ENCODE data around the gene CNKSR2. TPM values are rescaled to one million over a fixed set of nuclear protein-coding genes. Genes with fewer than 3 reads are reported as not detected.

CNKSR2 gene
- total RNA-seq, 1 experiment from 2014 or later = 52.9 TPM

- no peaks in the 10 kb centered on the region for H3K79me2 ChIP-seq (ENCODE audit: insufficient read depth, low read length)
- no peak overlapping the region for H4K91ac ChIP-seq (ENCODE audit: insufficient read length, low read depth, low read length)
- H3K9ac ChIP-seq (ENCODE audit: extremely low read depth, insufficient read length, low read length) = no peak overlapping the region
- H3K27me3 ChIP-seq (ENCODE audit: insufficient read depth, low read length) = no peaks in the 10 kb centered on the region
- no peaks in the 10 kb centered on the region for H3K27me3 Mint-ChIP-seq (ENCODE audit: low read depth)
- H3K4me3 Mint-ChIP-seq = no peak overlapping the region
- H3K4me2 ChIP-seq (ENCODE audit: insufficient read depth, insufficient read length, low read length) = no peak overlapping the region
- no peak overlapping the region for H2BK12ac ChIP-seq (ENCODE audit: insufficient read length, low read depth, low read length)
- no CpG with 5 or more reads among the region's 3 CpGs for WGBS (ENCODE audit: extremely low coverage, insufficient read length, low lambda C conversion rate)
- H3K18ac ChIP-seq (ENCODE audit: insufficient read length, low read depth, low read length) = no peak overlapping the region
- TF ChIP-seq CTCF (conservative IDR thresholded peaks at IDR 0.05) = no peak
- H2BK120ac ChIP-seq (ENCODE audit: low read depth, low read length, poor library complexity, severe bottlenecking) = no peak overlapping the region
- H4K5ac ChIP-seq (ENCODE audit: insufficient read length, low read depth, low read length) = no peak overlapping the region
- H4K20me1 ChIP-seq (ENCODE audit: control insufficient read depth, insufficient read depth, insufficient read length) = no peaks in the 10 kb centered on the region
- peaks cover 12 to 17% of the 10 kb centered on the region in 2 experiments for H3K4me1 Mint-ChIP-seq
- H3K9me3 ChIP-seq (ENCODE audit: control insufficient read depth, low read depth, low read length) = peaks cover 8% of the 10 kb centered on the region
- no peak overlapping the region for H2BK20ac ChIP-seq (ENCODE audit: low read depth, low read length, poor library complexity, severe bottlenecking)
- no peak overlapping the region for H3K4ac ChIP-seq (ENCODE audit: low read depth, low read length)
- no peak overlapping the region for H2AFZ ChIP-seq (ENCODE audit: low read length)
- no peak overlapping the region for H3K14ac ChIP-seq (ENCODE audit: insufficient read depth, low read length)
- H4K8ac ChIP-seq (replicated peaks; ENCODE audit: insufficient read length, low read depth, low read length) = no peak overlapping the region
- H2AK5ac ChIP-seq (ENCODE audit: insufficient read length, low read length) = no peak overlapping the region
- H2BK15ac ChIP-seq (ENCODE audit: low read depth, low read length) = no peak overlapping the region
- H3K27ac ChIP-seq (ENCODE audit: insufficient read length, low read depth, low read length) = no peak overlapping the region
- peaks cover 4 to 36% (median 13%) of the 10 kb centered on the region in 3 experiments for H3K36me3 Mint-ChIP-seq (ENCODE audit: insufficient read depth in 1 of 3, low read depth in 3 of 3)
- no peaks in the 10 kb centered on the region for H3K23me2 ChIP-seq (ENCODE audit: insufficient read length, low read depth, low read length, poor library complexity, severe bottlenecking)
- DNase-seq = no peak
- H3T11ph ChIP-seq (ENCODE audit: low read length) = no peak overlapping the region
- H3K56ac ChIP-seq (ENCODE audit: insufficient read length, low read depth, low read length) = no peak overlapping the region
- no peak overlapping the region for H3K27ac Mint-ChIP-seq
- H3K4me1 ChIP-seq (ENCODE audit: insufficient read depth, low read length) = no peaks in the 10 kb centered on the region
- no peak overlapping the region for H2BK5ac ChIP-seq (ENCODE audit: insufficient read length, low read length)
- peaks cover 3 to 35% of the 10 kb centered on the region in 2 experiments for H3K9me3 Mint-ChIP-seq
- no peak overlapping the region for H3K23ac ChIP-seq (ENCODE audit: insufficient read length, low read depth, low read length)
- no peaks in the 10 kb centered on the region for H3K79me1 ChIP-seq (ENCODE audit: insufficient read depth, low read depth, low read length, poor library complexity, severe bottlenecking)
Observed at GRCh38 chrX:21412883-21413282, 38.7 kb downstream of the CNKSR2 start.
